Naive thymus-derived CD8-positive, alpha-beta T cell (primary cell): ENCODE data around the gene ZNF497. TPM values are rescaled to one million over a fixed set of nuclear protein-coding genes. Genes with fewer than 3 reads are reported as not detected.

ENCODE experiments used
- ATAC-seq, 2 donors: fragments of 150-1000 bp; cut with Tn5 transposase in 1 of 2; sonication (Bioruptor Pico), chemical (Tn5 transposase) in 1 of 2; 1 replicate in 1 of 2; 2 replicates in 1 of 2; pipeline ENCODE4 v1.10.0; 2021; ENCODE audit warnings: mild to moderate bottlenecking in 2 of 2, moderate library complexity in 2 of 2
- POLR2A ChIA-PET: fragments of 350-600 bp; sonication (Branson Sonifier 250); formaldehyde crosslinking; loops from one replicate; lab custom pipeline; 2021; ENCODE audit warnings: antibody characterized with exemption; lab: Charles Lee
- DNase-seq, 10 donors: peaks; one replicate each; pipeline versions ENCODE4 v3.0.0 to v3.0.0-alpha.2; 2020 to 2022
- H3K27ac Mint-ChIP-seq, 10 donors: one replicate each; pipeline ENCODE4 v1.8.0; 2020 to 2022; ENCODE audit warnings: mild to moderate bottlenecking in 10 of 10, mixed read lengths in 10 of 10, moderate library complexity in 4 of 10, inconsistent platforms in 1 of 10
- H3K27me3 Mint-ChIP-seq, 5 donors: one replicate each; pipeline ENCODE4 v1.8.0; 2021 to 2022; ENCODE audit warnings: mixed read lengths in 5 of 5
- H3K36me3 Mint-ChIP-seq, 3 donors: one replicate each; pipeline ENCODE4 v1.8.0; 2020 to 2022; ENCODE audit warnings: mixed read lengths in 3 of 3, mild to moderate bottlenecking in 2 of 3, inconsistent platforms in 1 of 3
- H3K4me1 Mint-ChIP-seq, 4 donors: one replicate each; pipeline ENCODE4 v1.8.0; 2021 to 2022; ENCODE audit warnings: mixed read lengths in 4 of 4
- H3K4me3 Mint-ChIP-seq, 10 donors: one replicate each; pipeline ENCODE4 v1.8.0; 2020 to 2022; ENCODE audit warnings: mild to moderate bottlenecking in 10 of 10, mixed read lengths in 10 of 10, moderate library complexity in 6 of 10, inconsistent platforms in 1 of 10
- H3K9me3 Mint-ChIP-seq, 9 donors: one replicate each; pipeline ENCODE4 v1.8.0; 2020 to 2022; ENCODE audit warnings: mixed read lengths in 9 of 9, mild to moderate bottlenecking in 3 of 9, inconsistent platforms in 1 of 9, moderate library complexity in 1 of 9
- polyA plus RNA-seq, 3 donors: library from polyadenylated mRNA; unstranded; fragments of 300-500 nt; fragmentation: Illumina TruSeq; gene quantifications; one replicate each; pipeline ENCODE4 v1.2.3, GENCODE V29; 2021
- total RNA-seq, 8 experiments: library from RNA in 2 of 8; stranded (reverse) in 2 of 8; gene quantifications; one replicate each; pipeline ENCODE4 v1.2.3 and lab custom pipeline; 2021 to 2026

Gene ZNF497
- total and polyA plus RNA-seq, 5 experiments from 2014 or later = 1.8 to 6.6 (median 2.2) TPM

- H3K27me3 Mint-ChIP-seq = no peaks in the 10 kb centered on the region
- peaks cover 14 to 39% (median 26%) of the 10 kb centered on the region in 4 donors for H3K4me1 Mint-ChIP-seq
- ATAC-seq (no peak), DNase-seq (no peak)
- H3K27ac Mint-ChIP-seq = peak overlapping the region in 3 of 10 donors; percentile 22 to 80 (median 62)
- H3K36me3 Mint-ChIP-seq = no peaks in the 10 kb centered on the region
- H3K4me3 Mint-ChIP-seq = peak overlapping the region in 8 of 10 donors; percentile 24 to 85 (median 56)
- POLR2A ChIA-PET = interaction anchor here (0.6 to 5.0 kb wide), 10 partner anchors 10 to 207 kb away, joined by 3 to 72 read pairs (median 4); partner anchors contain the start of genes UBE2M, ZBTB45, ZNF8 and ZSCAN22
- H3K9me3 Mint-ChIP-seq = no peaks in the 10 kb centered on the region
Observed at GRCh38 chr19:58357481-58358145, 4.9 kb downstream of the ZNF497 start.

DNA sequence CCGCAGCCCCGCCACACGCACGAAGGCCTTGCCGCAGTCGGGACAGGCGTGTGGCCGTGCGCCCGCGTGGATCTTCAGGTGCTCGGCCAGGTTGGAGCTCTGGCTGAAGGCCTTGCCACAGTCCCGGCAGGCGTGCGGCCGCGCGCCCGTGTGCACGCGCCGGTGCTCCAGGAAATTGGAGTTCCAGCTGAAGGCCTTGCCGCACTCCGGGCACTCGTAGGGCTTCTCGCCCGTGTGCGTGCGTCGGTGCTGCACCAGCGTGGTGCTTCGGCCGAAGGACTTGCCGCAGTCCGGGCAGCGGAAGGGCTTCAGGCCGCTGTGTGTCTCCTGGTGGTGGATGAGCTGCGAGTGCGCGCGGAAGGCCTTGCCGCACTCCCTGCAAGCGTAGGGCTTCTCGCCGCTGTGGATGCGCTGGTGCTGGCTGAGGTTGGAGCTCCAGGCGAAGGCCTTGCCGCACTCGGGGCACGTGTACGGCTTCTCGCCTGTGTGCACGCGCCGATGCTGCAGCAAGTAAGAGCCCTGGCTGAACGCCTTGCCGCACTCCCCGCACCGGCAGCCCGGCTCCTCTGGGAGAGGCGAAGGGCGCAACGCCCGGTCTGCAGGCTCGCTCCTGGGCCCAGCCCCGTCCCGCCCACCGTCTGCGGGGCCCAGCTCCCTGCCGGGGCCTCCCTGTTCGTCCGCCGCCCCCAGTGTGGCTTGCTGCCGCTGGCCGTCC is 5.6 kb downstream of the ZNF497 start:
- H3K36me3 Mint-ChIP-seq = peaks cover 0 to 2% (median under 1%) of the 10 kb centered on the region in 3 donors
- H3K9me3 Mint-ChIP-seq = no peaks in the 10 kb centered on the region
- no peaks in the 10 kb centered on the region for H3K27me3 Mint-ChIP-seq
- DNase-seq = peak in 1 of 10 donors; percentile 24
- ATAC-seq = peak; percentile 2 to 11
- peak overlapping the region; percentile 65 to 85 (median 72) for H3K4me3 Mint-ChIP-seq
- H3K27ac Mint-ChIP-seq = peak overlapping the region in 6 of 10 donors; percentile 25 to 80 (median 68)
- POLR2A ChIA-PET = interaction anchor here (0.6 to 5.0 kb wide), 21 partner anchors 10 to 298 kb away, joined by 3 to 72 read pairs (median 4); partner anchors contain the start of genes RPS5, UBE2M, ZBTB45 and ZNF132
- H3K4me1 Mint-ChIP-seq = peaks cover 15 to 38% (median 23%) of the 10 kb centered on the region in 4 donors

- peak; percentile 80 to 81 for ATAC-seq
- Mint-ChIP-seq H3K9me3 (no peaks in the 10 kb centered on the region), H3K36me3 (peaks cover 0 to 5% (median 2%) of the 10 kb centered on the region in 3 donors), H3K27me3 (no peaks in the 10 kb centered on the region), H3K27ac (peak overlapping the region in 8 of 10 donors; percentile 37 to 87 (median 71)), H3K4me1 (peaks cover 13 to 36% (median 20%) of the 10 kb centered on the region in 4 donors), H3K4me3 (peak overlapping the region; percentile 65 to 85 (median 72))
- peak; percentile 25 to 76 (median 54) for DNase-seq
- POLR2A ChIA-PET = interaction anchor here (0.6 to 5.0 kb wide), 22 partner anchors 9 to 297 kb away, joined by 3 to 72 read pairs (median 4); partner anchors contain the start of genes RPS5, UBE2M, ZBTB45 and ZNF132
Observed at GRCh38 chr19:58355908-58356765, 6.4 kb downstream of the ZNF497 start.

DNA sequence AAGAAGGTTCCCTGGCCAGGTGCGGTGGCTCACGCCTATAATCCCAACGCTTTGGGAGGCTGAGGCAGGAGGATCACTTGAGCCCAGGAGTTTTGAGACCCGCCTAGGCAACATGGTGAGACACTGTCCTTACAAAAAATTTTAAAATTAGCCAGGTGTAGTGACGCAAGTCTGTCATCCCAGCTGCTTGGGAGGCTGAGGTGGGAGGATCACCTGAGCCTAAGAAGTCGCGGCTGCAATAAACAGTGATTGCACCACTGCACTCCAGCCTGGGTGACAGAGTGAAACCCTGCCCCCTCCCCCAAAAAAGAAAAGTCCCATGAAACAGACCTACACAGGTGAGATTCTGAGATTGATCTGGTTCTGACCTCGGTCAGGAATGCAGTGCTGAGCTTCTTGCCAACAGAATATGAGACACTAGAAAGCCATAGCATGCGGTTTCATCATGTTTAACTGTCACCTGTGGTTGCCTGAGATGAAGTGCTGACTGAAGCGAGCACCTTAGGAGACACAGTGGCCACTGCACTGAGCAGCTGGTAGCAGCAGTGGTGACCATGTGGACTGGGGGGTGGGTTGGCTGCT is 7.2 kb downstream of the ZNF497 start:
- H3K9me3 Mint-ChIP-seq = no peaks in the 10 kb centered on the region
- peak overlapping the region in 8 of 10 donors; percentile 21 to 87 (median 40) for H3K27ac Mint-ChIP-seq
- no peak for DNase-seq
- peaks cover 0 to 6% (median 5%) of the 10 kb centered on the region in 3 donors for H3K36me3 Mint-ChIP-seq
- no peak for ATAC-seq
- H3K4me3 Mint-ChIP-seq = peak overlapping the region; percentile 51 to 85 (median 66)
- no peaks in the 10 kb centered on the region for H3K27me3 Mint-ChIP-seq
- peaks cover 13 to 36% (median 20%) of the 10 kb centered on the region in 4 donors for H3K4me1 Mint-ChIP-seq
- POLR2A ChIA-PET = interaction anchor here (0.7 to 5.0 kb wide), 7 partner anchors 7 to 172 kb away, joined by 3 to 72 read pairs (median 7); partner anchors contain the start of genes RPS5, ZNF274, ZNF497 and ZSCAN22

GRCh38 chr19:58354478-58355030 is 8.0 kb downstream of the ZNF497 start:
- DNase-seq = no peak
- POLR2A ChIA-PET = interaction anchor here (1.1 to 5.0 kb wide), 4 partner anchors 7 to 33 kb away, joined by 3 to 72 read pairs (median 12); partner anchors contain the start of genes RPS5 and ZNF497
- ATAC-seq = no peak

DNA sequence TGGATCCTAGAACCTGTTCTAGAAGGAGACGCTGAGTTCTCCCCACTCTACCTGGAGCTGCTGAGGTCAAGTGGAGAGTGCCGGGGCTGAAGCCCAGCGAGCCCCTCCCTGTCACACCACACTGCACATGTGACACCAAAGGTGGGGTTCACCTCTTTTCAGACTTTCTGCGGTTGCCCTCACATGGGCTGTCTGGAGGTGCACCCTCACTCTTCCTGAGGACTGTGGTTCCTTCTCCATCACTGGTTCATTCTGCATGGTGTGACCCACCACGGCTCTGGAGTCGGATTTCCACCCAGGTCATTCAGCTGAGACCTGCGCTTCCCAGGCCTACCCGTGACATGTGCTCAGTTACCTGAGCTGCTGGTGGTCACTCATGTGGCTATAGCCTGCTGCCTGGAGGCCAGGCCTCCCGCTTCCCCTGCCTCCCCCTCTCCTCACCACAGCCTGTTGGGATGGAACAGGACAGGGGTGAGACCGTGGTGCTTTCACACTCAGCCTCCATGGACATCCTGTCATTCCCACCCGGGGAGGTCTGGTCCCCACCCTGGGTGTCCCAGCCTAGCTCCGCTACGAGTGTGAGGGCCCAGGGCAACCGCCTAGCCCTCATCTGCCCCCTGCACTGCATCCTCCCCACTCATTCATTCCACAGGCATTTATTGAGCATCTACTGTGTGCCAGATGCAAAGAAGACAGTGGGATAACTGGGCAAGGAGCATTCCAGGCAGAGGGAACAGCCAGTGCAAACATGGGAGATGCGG is 8.7 kb downstream of the ZNF497 start:
- Mint-ChIP-seq H3K9me3 (peaks cover 0 to 2% (median 0%) of the 10 kb centered on the region in 9 donors), H3K4me1 (peaks cover 18 to 42% (median 28%) of the 10 kb centered on the region in 4 donors), H3K36me3 (peaks cover 0 to 11% (median 7%) of the 10 kb centered on the region in 3 donors), H3K27me3 (no peaks in the 10 kb centered on the region), H3K4me3 (peak overlapping the region in 2 of 10 donors; percentile 7 to 29), H3K27ac (no peak overlapping the region)
- ATAC-seq (no peak), DNase-seq (no peak)
- POLR2A ChIA-PET = interaction anchor here (0.5 to 1.3 kb wide), 3 partner anchors 9 to 22 kb away, joined by 3 to 6 read pairs (median 4); partner anchors contain the start of gene ZNF497

More at GRCh38 chr19:58354478-58355030, 8.0 kb downstream of the ZNF497 start:
- Mint-ChIP-seq H3K9me3 (peaks cover 0 to 2% (median 0%) of the 10 kb centered on the region in 9 donors), H3K4me1 (peaks cover 15 to 38% (median 22%) of the 10 kb centered on the region in 4 donors), H3K36me3 (peaks cover 0 to 8% (median 7%) of the 10 kb centered on the region in 3 donors), H3K27me3 (no peaks in the 10 kb centered on the region), H3K27ac (peak overlapping the region in 2 of 10 donors; percentile 46 to 61), H3K4me3 (peak overlapping the region in 2 of 10 donors; percentile 7 to 29)

DNA sequence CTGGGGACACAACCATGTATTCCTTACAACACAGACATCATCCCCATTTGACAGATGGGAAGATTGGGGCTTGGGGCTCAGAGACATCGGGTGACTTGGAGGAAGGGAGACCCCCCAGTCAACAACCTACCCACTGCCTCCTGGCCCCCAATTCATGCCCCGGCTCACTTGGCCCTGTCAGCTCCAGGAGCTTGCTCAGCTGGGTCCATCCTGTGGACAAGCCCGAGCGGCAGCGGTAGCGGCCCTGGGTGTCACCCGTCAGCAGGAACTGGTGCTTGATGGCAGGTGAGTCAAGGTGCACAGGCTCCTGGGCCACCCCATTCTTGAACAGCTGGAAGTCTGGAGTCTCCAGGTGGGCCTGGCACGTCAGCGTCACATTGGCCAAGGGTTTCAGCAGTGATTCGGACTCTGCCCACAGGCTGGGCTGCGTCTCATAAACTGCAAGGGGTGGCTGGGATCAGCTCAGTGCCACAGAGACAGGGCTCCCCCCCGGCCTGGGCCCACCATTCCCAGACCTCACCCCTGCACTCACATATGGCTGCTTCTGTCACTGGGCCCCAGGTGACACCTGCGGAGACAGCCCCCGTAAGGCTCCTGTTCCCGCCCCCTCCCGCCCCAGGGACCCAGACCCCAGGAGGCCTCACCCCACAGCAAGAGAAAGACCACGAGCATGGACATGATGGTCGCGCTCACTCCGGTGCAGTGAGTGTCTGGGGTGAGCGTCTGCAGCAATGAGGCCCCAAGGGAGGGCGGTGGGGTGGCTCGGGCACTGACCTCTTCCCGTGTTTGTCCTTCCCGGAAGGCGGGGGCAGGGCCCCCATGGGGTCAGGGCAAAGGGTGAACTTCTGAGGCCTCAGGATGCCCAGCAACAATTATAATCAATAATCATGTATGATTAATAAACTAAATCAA is 9.5 kb downstream of the ZNF497 start, which contains the start of gene A1BG:
A1BG (minus strand) TSS at position 733 of the 912 bp plus-strand sequence; CDS start at position 678, 55 bp downstream.
- DNase-seq (no peak), ATAC-seq (no peak)
- POLR2A ChIA-PET = interaction anchor here (1.3 kb wide), 1 partner anchor 14 kb away, joined by 3 read pairs; no protein-coding TSS in a partner anchor
- peak within 1 kb of the TSS in 3 of 10 donors; percentile 29 to 40 (median 32) for H3K4me3 Mint-ChIP-seq
- H3K9me3 Mint-ChIP-seq = peaks cover 0 to 2% (median 0%) of the 10 kb centered on the region in 9 donors
- no peaks in the 10 kb centered on the region for H3K27me3 Mint-ChIP-seq
- H3K36me3 Mint-ChIP-seq = peaks cover 0 to 11% (median 7%) of the 10 kb centered on the region in 3 donors
- H3K4me1 Mint-ChIP-seq = peaks cover 22 to 48% (median 35%) of the 10 kb centered on the region in 4 donors
- peak within 1 kb of the TSS in 5 of 10 donors; percentile 6 to 56 (median 25) for H3K27ac Mint-ChIP-seq

GRCh38 chr19:58351990-58352755 is 10.4 kb downstream of the ZNF497 start:
- DNase-seq (no peak), ATAC-seq (no peak)
- Mint-ChIP-seq H3K4me3 (peak overlapping the region in 2 of 10 donors; percentile 32 to 40), H3K36me3 (peaks cover 0 to 11% (median 7%) of the 10 kb centered on the region in 3 donors), H3K27ac (peak overlapping the region in 4 of 10 donors; percentile 6 to 56 (median 36)), H3K4me1 (peaks cover 26 to 49% (median 35%) of the 10 kb centered on the region in 4 donors), H3K27me3 (no peaks in the 10 kb centered on the region), H3K9me3 (peaks cover 0 to 2% (median 0%) of the 10 kb centered on the region in 9 donors)
- POLR2A ChIA-PET = interaction anchor here (0.7 to 2.9 kb wide), 2 partner anchors 10 to 154 kb away, joined by 7 to 11 read pairs; partner anchors contain the start of gene ZNF497

GRCh38 chr19:58351558-58351878 is 11.0 kb downstream of the ZNF497 start:
- ATAC-seq (no peak), DNase-seq (no peak)
- Mint-ChIP-seq H3K27me3 (no peaks in the 10 kb centered on the region), H3K36me3 (peaks cover 0 to 11% (median 7%) of the 10 kb centered on the region in 3 donors), H3K9me3 (peaks cover 0 to 2% (median 0%) of the 10 kb centered on the region in 9 donors), H3K4me3 (peak overlapping the region in 1 of 10 donors; percentile 26), H3K27ac (peak overlapping the region in 1 of 10 donors; percentile 24), H3K4me1 (peaks cover 29 to 49% (median 38%) of the 10 kb centered on the region in 4 donors)
- POLR2A ChIA-PET = interaction anchor here (0.7 to 2.9 kb wide), 2 partner anchors 11 to 154 kb away, joined by 7 to 11 read pairs; partner anchors contain the start of gene ZNF497
